Measurements from ENCODE around the gene CS.

DNA sequence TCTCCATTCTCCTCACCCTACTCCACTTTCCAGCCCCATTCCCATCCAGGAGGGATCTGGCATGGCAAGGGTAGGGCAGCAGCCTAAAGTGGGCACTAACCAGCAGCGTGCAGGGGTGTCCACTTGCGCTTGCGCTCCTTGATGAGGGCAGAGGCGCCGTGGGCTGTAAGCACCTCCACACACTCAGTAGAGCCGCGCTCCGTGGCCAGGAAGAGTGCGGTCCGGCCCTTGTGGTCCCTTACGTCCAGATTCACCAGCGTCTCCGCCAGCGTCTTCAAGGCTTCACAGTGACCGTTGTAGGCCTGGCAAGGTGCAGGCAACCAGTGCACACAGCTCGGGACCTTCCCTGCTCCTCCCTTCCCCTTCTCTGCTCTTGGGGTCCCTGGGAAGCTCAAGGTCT, 52.2 kb downstream of the CS start:
- TF ChIP-seq RAD21 (IDR thresholded peaks at IDR 0.05; ENCODE audit: low read depth) (no peak), TAF1 (IDR thresholded peaks at IDR 0.05; ENCODE audit: low read depth) (no peak), CREB1 (IDR thresholded peaks at IDR 0.05; ENCODE audit: low read depth) (no peak), TEAD4 (IDR thresholded peaks at IDR 0.05) (no peak), TCF12 (IDR thresholded peaks at IDR 0.05; ENCODE audit: low read depth) (no peak), EP300 (IDR thresholded peaks at IDR 0.05; ENCODE audit: borderline replicate concordance) (no peak), FOXM1 (IDR thresholded peaks at IDR 0.05; ENCODE audit: borderline replicate concordance, low read depth) (no peak), EGR1 (IDR thresholded peaks at IDR 0.05) (no peak), CEBPB (IDR thresholded peaks at IDR 0.05) (no peak)
- TF ChIP-seq, protein P1, sequence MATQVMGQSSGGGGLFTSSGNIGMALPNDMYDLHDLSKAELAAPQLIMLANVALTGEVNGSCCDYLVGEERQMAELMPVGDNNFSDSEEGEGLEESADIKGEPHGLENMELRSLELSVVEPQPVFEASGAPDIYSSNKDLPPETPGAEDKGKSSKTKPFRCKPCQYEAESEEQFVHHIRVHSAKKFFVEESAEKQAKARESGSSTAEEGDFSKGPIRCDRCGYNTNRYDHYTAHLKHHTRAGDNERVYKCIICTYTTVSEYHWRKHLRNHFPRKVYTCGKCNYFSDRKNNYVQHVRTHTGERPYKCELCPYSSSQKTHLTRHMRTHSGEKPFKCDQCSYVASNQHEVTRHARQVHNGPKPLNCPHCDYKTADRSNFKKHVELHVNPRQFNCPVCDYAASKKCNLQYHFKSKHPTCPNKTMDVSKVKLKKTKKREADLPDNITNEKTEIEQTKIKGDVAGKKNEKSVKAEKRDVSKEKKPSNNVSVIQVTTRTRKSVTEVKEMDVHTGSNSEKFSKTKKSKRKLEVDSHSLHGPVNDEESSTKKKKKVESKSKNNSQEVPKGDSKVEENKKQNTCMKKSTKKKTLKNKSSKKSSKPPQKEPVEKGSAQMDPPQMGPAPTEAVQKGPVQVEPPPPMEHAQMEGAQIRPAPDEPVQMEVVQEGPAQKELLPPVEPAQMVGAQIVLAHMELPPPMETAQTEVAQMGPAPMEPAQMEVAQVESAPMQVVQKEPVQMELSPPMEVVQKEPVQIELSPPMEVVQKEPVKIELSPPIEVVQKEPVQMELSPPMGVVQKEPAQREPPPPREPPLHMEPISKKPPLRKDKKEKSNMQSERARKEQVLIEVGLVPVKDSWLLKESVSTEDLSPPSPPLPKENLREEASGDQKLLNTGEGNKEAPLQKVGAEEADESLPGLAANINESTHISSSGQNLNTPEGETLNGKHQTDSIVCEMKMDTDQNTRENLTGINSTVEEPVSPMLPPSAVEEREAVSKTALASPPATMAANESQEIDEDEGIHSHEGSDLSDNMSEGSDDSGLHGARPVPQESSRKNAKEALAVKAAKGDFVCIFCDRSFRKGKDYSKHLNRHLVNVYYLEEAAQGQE (IDR thresholded peaks at IDR 0.05; ENCODE audit: low read depth) = no peak
- TF ChIP-seq, protein P2, sequence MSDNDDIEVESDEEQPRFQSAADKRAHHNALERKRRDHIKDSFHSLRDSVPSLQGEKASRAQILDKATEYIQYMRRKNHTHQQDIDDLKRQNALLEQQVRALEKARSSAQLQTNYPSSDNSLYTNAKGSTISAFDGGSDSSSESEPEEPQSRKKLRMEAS (IDR thresholded peaks at IDR 0.05) = no peak

Data from Ishikawa (cell line).